Endodermal cell (in vitro differentiated cells): ENCODE results near the gene BRD4. TPM values are rescaled to one million over a fixed set of nuclear protein-coding genes. Genes with fewer than 3 reads are reported as not detected.

Experiments used
- DNase-seq: peaks from one replicate; pipeline ENCODE4 v3.0.0-alpha.2; 2017
- H3K27ac ChIP-seq: 2 replicates; pipeline ENCODE4 v1.5.1; 2013; ENCODE audit warnings: mild to moderate bottlenecking, low read depth, low read length, moderate library complexity
- H3K27me3 ChIP-seq: 2 replicates; pipeline ENCODE4 v1.6.1; 2013; ENCODE audit warnings: mild to moderate bottlenecking, low read length, moderate library complexity; ENCODE audit not compliant: insufficient read depth, control insufficient read depth, poor library complexity, severe bottlenecking
- H3K36me3 ChIP-seq: 2 replicates; pipeline ENCODE4 v1.7.0; 2013; ENCODE audit warnings: mild to moderate bottlenecking, low read length, moderate library complexity; ENCODE audit not compliant: control insufficient read depth, insufficient read depth
- H3K4me1 ChIP-seq: one replicate; pipeline ENCODE4 v1.7.0; 2013; ENCODE audit warnings: low read length; ENCODE audit not compliant: control insufficient read depth, insufficient read depth
- H3K4me3 ChIP-seq: 2 replicates; pipeline ENCODE4 v1.5.1; 2013; ENCODE audit warnings: mild to moderate bottlenecking, low read length, moderate library complexity
- H3K9ac ChIP-seq: 2 replicates; pipeline ENCODE4 v1.6.1; 2013; ENCODE audit warnings: mild to moderate bottlenecking, low read length, moderate library complexity; ENCODE audit not compliant: poor library complexity, severe bottlenecking; ENCODE audit errors: extremely low read depth
- H3K9me3 ChIP-seq: 2 replicates; pipeline ENCODE4 v1.6.1; 2013; ENCODE audit warnings: mild to moderate bottlenecking, low read length, moderate library complexity; ENCODE audit not compliant: control insufficient read depth
- H3K27ac Mint-ChIP-seq: 2 replicates; pipeline ENCODE4 v1.8.0; 2020; ENCODE audit warnings: mixed read lengths
- H3K27me3 Mint-ChIP-seq: 2 replicates; pipeline ENCODE4 v1.8.0; 2021; ENCODE audit warnings: mild to moderate bottlenecking, mixed read lengths; ENCODE audit not compliant: insufficient read depth
- H3K36me3 Mint-ChIP-seq: 2 replicates; pipeline ENCODE4 v1.8.0; 2020; ENCODE audit warnings: low read depth, mixed read lengths
- H3K4me1 Mint-ChIP-seq: 2 replicates; pipeline ENCODE4 v1.8.0; 2020; ENCODE audit warnings: mixed read lengths
- H3K4me3 Mint-ChIP-seq: 2 replicates; pipeline ENCODE4 v1.8.0; 2020; ENCODE audit warnings: mild to moderate bottlenecking, moderate library complexity, mixed read lengths
- H3K9me3 Mint-ChIP-seq: 2 replicates; pipeline ENCODE4 v1.8.0; 2020; ENCODE audit warnings: mild to moderate bottlenecking, mixed read lengths
- CTCF ChIP-seq: fragments of 200-600 bp; sonication (generic); conservative IDR thresholded peaks from 2 replicates; pipeline ENCODE4 v1.5.0; 2021; ENCODE audit warnings: antibody characterized with exemption, mild to moderate bottlenecking
- WGBS, 2 experiments: methylation state at CpG; one replicate each; pipeline versions ENCODE4 v1.1.5 to v1.1.7; 2013; ENCODE audit warnings: missing lambda C conversion rate in 2 of 2, mixed read lengths in 1 of 2; ENCODE audit not compliant: insufficient coverage in 1 of 2, insufficient read length in 1 of 2; 5-methylcytosine and 5-hydroxymethylcytosine counted together
- total RNA-seq, 2 donors: library from RNA; stranded (reverse); fragmentation: NEBNext Ultra II Directional in 1 of 2; extraction: Animal tissue kit (Norgen Biotek cat#: 25700) in 1 of 2; gene quantifications; 2 replicates in 1 of 2; 3 replicates in 1 of 2; pipeline ENCODE4 v1.2.1, GENCODE V29; 2021

The BRD4 gene
- total RNA-seq, 2 donors from 2014 or later = 149 to 156 TPM

- no peaks in the 10 kb centered on the region for H3K4me1 ChIP-seq
- peaks cover 8% of the 10 kb centered on the region for H3K4me1 Mint-ChIP-seq
- H3K36me3 ChIP-seq = peaks cover 66% of the 10 kb centered on the region
- peaks cover 57% of the 10 kb centered on the region for H3K36me3 Mint-ChIP-seq
- peak overlapping the region; percentile 51 for H3K27ac ChIP-seq
- H3K4me3 ChIP-seq = no peak overlapping the region
- WGBS, 2 experiments = 83% methylated on average over 6 of the region's 6 CpGs; no CpG with 5 or more reads in 1 of the 2 experiments
- no peaks in the 10 kb centered on the region for H3K27me3 ChIP-seq
- no peak for DNase-seq
- no peak for TF ChIP-seq CTCF
- no peak overlapping the region for H3K9ac ChIP-seq
- no peaks in the 10 kb centered on the region for H3K27me3 Mint-ChIP-seq
- H3K9me3 ChIP-seq = no peaks in the 10 kb centered on the region
- H3K9me3 Mint-ChIP-seq = no peaks in the 10 kb centered on the region
- H3K4me3 Mint-ChIP-seq = peak overlapping the region; percentile 68
- no peak overlapping the region for H3K27ac Mint-ChIP-seq
Measured at GRCh38 chr19:15194938-15195337, 137.4 kb downstream of the BRD4 start.

DNA sequence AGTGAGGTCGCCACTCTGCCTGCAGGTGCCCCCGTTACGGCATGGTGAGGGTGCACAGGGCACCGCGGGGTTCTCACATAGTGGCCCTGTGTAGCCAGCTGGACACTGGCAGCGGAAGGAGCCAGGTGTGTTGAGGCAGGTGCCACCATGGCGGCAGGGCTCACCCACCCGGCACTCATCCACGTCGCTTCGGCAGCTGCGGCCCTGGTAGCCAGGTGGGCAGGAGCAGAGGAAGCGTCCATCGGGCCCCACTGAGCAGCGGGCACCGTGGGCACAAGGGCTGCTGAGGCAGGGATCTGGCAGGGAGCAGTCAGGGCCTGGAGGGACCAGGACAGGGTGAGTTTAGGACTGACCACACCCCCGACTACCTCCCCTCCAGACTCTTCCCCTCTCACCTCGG is 140.4 kb downstream of the BRD4 start:
- Histone ChIP-seq H3K4me1 (no peaks in the 10 kb centered on the region), H3K27ac (no peak overlapping the region), H3K9ac (no peak overlapping the region), H3K36me3 (peaks cover 81% of the 10 kb centered on the region), H3K4me3 (no peak overlapping the region), H3K9me3 (no peaks in the 10 kb centered on the region), H3K27me3 (no peaks in the 10 kb centered on the region)
- 92 to 95% methylated on average over 5 to 18 of the region's 18 CpGs for WGBS, 2 experiments
- no peak for TF ChIP-seq CTCF
- Mint-ChIP-seq H3K27ac (no peak overlapping the region), H3K27me3 (no peaks in the 10 kb centered on the region), H3K4me3 (no peak overlapping the region), H3K36me3 (peaks cover 68% of the 10 kb centered on the region), H3K4me1 (peaks cover 2% of the 10 kb centered on the region), H3K9me3 (no peaks in the 10 kb centered on the region)
- DNase-seq = no peak

GRCh38 chr19:15191514-15191913 is 140.8 kb downstream of the BRD4 start:
- peaks cover 69% of the 10 kb centered on the region for H3K36me3 Mint-ChIP-seq
- 94 to 96% methylated on average over 9 to 18 of the region's 18 CpGs for WGBS, 2 experiments

More at GRCh38 chr19:15191514-15191913, 140.8 kb downstream of the BRD4 start:
- Mint-ChIP-seq H3K4me1 (peaks cover 2% of the 10 kb centered on the region), H3K27ac (no peak overlapping the region), H3K9me3 (no peaks in the 10 kb centered on the region), H3K27me3 (no peaks in the 10 kb centered on the region), H3K4me3 (no peak overlapping the region)
- Histone ChIP-seq H3K36me3 (peaks cover 81% of the 10 kb centered on the region), H3K4me1 (no peaks in the 10 kb centered on the region), H3K27ac (no peak overlapping the region), H3K9ac (no peak overlapping the region), H3K9me3 (no peaks in the 10 kb centered on the region), H3K4me3 (no peak overlapping the region), H3K27me3 (no peaks in the 10 kb centered on the region)
- TF ChIP-seq CTCF = no peak
- DNase-seq = no peak
